HL-60 (cell line): ENCODE measurements around the gene SVIL.

Experiments
- CTCF ChIP-seq: IDR thresholded peaks from one replicate; pipeline ENCODE4 v1.5.1; 2011; ENCODE audit warnings: low read length, control low read depth, inconsistent platforms; ENCODE audit not compliant: insufficient read depth
- GABPA ChIP-seq: IDR thresholded peaks from 2 replicates; pipeline ENCODE4 v1.6.1; 2012; ENCODE audit warnings: low read depth
- POLR2AphosphoS5 ChIP-seq: IDR thresholded peaks from 2 replicates; pipeline ENCODE4 v1.6.1; 2012; ENCODE audit warnings: low read depth
- TF ChIP-seq, protein P1 (sequence below): IDR thresholded peaks from 2 replicates; pipeline ENCODE4 v1.6.1; 2012; ENCODE audit warnings: low read depth; ENCODE audit not compliant: insufficient replicate concordance

DNA sequence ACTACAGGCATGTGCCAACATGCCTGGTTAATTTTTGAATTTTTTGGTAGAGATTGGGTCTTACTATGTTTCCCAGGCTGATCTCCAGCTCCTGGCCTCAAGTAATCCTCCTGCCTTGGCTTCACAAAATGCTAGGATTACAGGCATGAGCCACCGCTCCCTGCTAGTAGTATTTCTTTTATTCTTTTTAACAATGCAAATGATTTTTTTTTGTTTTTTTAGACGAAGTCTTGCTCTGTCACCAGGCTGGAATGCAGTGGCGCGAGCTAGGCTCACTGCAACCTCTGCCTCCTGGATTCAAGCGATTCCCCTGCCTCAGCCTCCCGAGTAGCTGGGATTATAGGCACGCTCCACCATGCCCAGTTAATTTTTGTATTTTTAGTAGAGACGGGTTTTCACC, 58.1 kb downstream of the SVIL start:
- TF ChIP-seq CTCF (no peak), GABPA (no peak), POLR2AphosphoS5 (no peak)
- TF ChIP-seq, protein P1, sequence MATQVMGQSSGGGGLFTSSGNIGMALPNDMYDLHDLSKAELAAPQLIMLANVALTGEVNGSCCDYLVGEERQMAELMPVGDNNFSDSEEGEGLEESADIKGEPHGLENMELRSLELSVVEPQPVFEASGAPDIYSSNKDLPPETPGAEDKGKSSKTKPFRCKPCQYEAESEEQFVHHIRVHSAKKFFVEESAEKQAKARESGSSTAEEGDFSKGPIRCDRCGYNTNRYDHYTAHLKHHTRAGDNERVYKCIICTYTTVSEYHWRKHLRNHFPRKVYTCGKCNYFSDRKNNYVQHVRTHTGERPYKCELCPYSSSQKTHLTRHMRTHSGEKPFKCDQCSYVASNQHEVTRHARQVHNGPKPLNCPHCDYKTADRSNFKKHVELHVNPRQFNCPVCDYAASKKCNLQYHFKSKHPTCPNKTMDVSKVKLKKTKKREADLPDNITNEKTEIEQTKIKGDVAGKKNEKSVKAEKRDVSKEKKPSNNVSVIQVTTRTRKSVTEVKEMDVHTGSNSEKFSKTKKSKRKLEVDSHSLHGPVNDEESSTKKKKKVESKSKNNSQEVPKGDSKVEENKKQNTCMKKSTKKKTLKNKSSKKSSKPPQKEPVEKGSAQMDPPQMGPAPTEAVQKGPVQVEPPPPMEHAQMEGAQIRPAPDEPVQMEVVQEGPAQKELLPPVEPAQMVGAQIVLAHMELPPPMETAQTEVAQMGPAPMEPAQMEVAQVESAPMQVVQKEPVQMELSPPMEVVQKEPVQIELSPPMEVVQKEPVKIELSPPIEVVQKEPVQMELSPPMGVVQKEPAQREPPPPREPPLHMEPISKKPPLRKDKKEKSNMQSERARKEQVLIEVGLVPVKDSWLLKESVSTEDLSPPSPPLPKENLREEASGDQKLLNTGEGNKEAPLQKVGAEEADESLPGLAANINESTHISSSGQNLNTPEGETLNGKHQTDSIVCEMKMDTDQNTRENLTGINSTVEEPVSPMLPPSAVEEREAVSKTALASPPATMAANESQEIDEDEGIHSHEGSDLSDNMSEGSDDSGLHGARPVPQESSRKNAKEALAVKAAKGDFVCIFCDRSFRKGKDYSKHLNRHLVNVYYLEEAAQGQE: no peak
